GM12891 (cell line): ENCODE data around the gene DNAJC18.

Source experiments
- DNase-seq: peaks from one replicate; pipeline ENCODE4 v3.0.0; 2011; ENCODE audit warnings: low spot score; ENCODE audit not compliant: insufficient read length
- FAIRE-seq: peaks from 2 replicates; lab custom pipeline; 2011; peaks lifted over from hg19 to GRCh38; lab: Jason Lieb, UNC
- PAX5 ChIP-seq: IDR thresholded peaks from 2 replicates; pipeline ENCODE4 v1.6.1; 2011; ENCODE audit warnings: low read length, moderate library complexity, mild to moderate bottlenecking; ENCODE audit not compliant: insufficient read depth, severe bottlenecking
- POLR2A ChIP-seq: IDR thresholded peaks from 2 replicates; pipeline ENCODE4 v1.6.1; 2011; ENCODE audit warnings: low read depth, low read length, control low read depth
- POLR2AphosphoS5 ChIP-seq: IDR thresholded peaks from 2 replicates; pipeline ENCODE4 v1.6.1; 2011; ENCODE audit warnings: low read depth, low read length, control low read depth
- POU2F2 ChIP-seq: IDR thresholded peaks from 2 replicates; pipeline ENCODE4 v1.6.1; 2011; ENCODE audit warnings: low read depth, mild to moderate bottlenecking, control low read depth, low read length, moderate library complexity
- SPI1 ChIP-seq: IDR thresholded peaks from 2 replicates; pipeline ENCODE4 v1.6.1; 2011; ENCODE audit warnings: low read depth, low read length, control low read depth
- TAF1 ChIP-seq: IDR thresholded peaks from 2 replicates; pipeline ENCODE4 v1.6.1; 2011; ENCODE audit warnings: low read depth, low read length, control low read depth

Gene DNAJC18

GRCh38 chr5:139475865-139476617, 36.7 kb upstream of the DNAJC18 start:
- FAIRE-seq (no peak), DNase-seq (no peak)
- TF ChIP-seq POLR2AphosphoS5 (no peak), SPI1 (no peak), TAF1 (no peak), POU2F2 (no peak), PAX5 (no peak), POLR2A (no peak)

DNA sequence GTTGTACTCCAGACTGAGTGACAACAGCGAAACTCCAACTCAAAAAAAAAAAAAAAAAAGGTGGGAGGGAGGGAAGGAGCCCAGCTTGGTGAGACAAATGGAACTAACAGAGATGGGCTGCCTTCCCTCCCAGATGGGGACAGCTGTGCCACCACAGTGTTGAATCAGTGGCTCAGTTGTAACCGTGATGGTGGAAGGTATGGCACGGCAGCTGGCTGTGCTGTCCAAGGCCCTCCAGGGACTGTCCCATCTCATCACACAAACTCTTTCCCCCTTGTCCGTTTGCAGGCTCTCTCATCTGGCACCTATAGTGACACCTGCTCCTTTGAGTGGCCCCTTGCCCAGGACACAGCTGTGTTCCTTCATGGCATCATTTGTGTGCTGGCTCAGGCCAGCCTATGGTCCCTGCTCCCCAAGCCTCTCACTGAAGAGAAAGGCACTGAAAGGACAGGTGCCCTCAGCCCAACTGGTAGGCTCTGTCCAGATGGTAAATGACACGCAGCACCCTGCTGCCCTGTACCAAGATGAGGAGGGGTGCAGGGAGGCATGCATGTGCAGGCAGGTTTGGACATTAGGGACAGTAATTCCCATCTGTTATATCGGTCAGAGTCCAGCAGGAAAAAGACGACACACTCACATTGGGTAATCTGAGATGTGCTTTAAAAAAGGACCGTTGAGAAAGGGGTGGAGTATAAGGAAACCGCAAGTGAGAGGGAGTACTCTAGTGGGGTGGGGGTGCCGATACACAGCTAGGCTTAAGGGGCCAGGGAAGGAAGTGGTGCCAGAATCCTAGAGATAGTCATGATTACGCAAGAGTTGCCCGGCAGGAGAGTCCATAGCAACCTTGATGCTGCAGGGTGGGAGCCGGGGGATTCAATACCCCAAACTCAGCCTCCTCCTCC, 35.8 kb upstream of the DNAJC18 start:
- DNase-seq (no peak), FAIRE-seq (peak; percentile 45)
- peak; percentile 30; the same call in 1 of the 2 replicates for TF ChIP-seq SPI1
- 0 out of 2 replicates have a peak, but pooled peaks have one; percentile 19 for TF ChIP-seq POU2F2
- TF ChIP-seq POLR2A: no peak
- no peak for TF ChIP-seq TAF1
- no peak for TF ChIP-seq PAX5

GRCh38 chr5:139473565-139473964, 34.2 kb upstream of the DNAJC18 start:
- TF ChIP-seq POLR2A: no peak
- no peak for TF ChIP-seq POU2F2
- TF ChIP-seq TAF1: no peak
- no peak for TF ChIP-seq PAX5
- no peak for TF ChIP-seq POLR2AphosphoS5
- TF ChIP-seq SPI1: no peak
- DNase-seq (no peak), FAIRE-seq (no peak)

GRCh38 chr5:139473105-139473504, 33.8 kb upstream of the DNAJC18 start:
- no peak for FAIRE-seq
- no peak for TF ChIP-seq PAX5
- TF ChIP-seq POU2F2: no peak
- no peak for TF ChIP-seq POLR2A
- TF ChIP-seq POLR2AphosphoS5: no peak
- no peak for TF ChIP-seq SPI1

DNA sequence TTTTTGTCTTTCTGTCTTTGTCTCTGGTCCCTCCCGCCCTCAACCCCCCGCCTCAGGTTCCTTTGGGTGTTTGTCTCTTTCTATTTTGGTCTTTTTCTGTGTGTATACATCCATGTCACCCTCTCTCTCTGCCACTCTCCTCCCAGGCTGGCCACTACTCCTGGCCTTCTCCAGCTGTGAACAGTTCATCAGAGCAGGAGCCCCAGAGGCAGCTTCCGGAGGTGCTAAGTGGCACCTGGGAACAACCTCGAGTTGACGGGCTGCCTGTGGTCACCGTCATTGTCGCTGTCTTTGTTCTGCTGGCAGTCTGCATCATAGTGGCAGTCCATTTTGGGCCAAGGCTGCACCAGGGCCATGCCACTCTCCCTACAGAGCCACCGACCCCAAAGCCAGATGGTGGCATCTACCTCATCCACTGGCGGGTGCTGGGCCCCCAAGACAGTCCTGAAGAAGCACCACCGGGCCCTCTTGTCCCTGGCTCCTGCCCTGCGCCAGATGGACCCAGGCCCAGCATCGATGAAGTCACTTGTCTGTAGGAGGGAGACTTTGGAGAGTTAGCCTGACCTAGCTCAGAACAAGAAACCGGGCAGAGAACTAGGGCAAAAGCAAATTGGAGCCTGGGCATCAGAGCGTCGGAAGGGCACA, 33.2 kb upstream of the DNAJC18 start:
- FAIRE-seq: no peak
- TF ChIP-seq POLR2AphosphoS5: no peak
- no peak for TF ChIP-seq POLR2A
- no peak for TF ChIP-seq TAF1
- TF ChIP-seq POU2F2: no peak
- no peak for TF ChIP-seq PAX5
- no peak for TF ChIP-seq SPI1
- no peak for DNase-seq

More at GRCh38 chr5:139473105-139473504, 33.8 kb upstream of the DNAJC18 start:
- DNase-seq: no peak

GRCh38 chr5:139470821-139471300, 31.5 kb upstream of the DNAJC18 start, which contains the start of gene SMIM33:
TSS of gene SMIM33 (plus strand) at chr5:139471004. CDS start at chr5:139471122, 118 bp downstream.
- no peak for DNase-seq
- TF ChIP-seq SPI1: no peak
- no peak for TF ChIP-seq POU2F2
- no peak for TF ChIP-seq PAX5
- TF ChIP-seq POLR2AphosphoS5: no peak
- TF ChIP-seq POLR2A: no peak
- no peak for TF ChIP-seq TAF1
- peak; percentile 9 for FAIRE-seq

GRCh38 chr5:139468421-139468931, 29.2 kb upstream of the DNAJC18 start:
- TF ChIP-seq POLR2A (no peak), POU2F2 (no peak), POLR2AphosphoS5 (no peak), SPI1 (no peak), PAX5 (no peak), TAF1 (no peak)
- DNase-seq (no peak), FAIRE-seq (no peak)

DNA sequence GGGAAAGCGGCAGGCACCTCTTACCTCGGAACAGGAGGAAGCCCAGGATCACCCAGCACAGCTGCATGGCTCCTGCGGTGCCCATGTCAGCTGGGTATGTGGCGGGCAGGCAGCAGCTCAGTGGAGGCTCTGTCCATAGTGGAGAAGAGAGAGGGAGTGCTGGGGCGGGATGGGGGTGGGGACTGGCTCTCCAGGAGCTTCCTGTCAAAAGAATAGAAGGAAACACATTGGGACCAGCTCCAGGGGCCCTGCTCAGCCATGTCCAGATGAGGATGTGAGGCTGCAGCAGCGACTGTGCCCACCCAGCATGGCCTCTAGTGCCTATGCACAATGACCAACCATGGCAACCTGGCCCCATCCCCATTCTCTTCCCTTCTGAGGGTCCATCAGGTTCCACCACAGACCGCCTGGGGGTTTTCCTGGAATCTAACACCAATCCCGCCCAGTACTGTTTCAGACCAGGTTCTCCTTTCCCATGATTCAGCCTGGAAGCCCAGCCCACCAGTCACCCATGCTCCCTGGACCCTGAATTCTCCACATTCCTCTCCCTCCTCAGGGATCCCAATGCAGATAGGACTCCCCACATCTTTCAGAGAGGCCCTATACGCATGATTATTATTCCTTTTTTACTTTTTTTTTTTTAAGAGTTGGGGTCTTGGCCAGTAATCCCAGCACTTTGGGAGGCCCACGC, 23.4 kb upstream of the DNAJC18 start, which contains the start of gene ECSCR:
Gene ECSCR, minus strand, starts transcription at position 158 of the 691 bp plus-strand sequence. Its CDS starts 73 bp downstream, at position 85.
- TF ChIP-seq POLR2A (no peak), SPI1 (no peak), POU2F2 (no peak), POLR2AphosphoS5 (no peak), PAX5 (no peak), TAF1 (no peak)
- no peak for DNase-seq
- FAIRE-seq: no peak
